ENCODE measurements around the gene ZFAND3.

DNA sequence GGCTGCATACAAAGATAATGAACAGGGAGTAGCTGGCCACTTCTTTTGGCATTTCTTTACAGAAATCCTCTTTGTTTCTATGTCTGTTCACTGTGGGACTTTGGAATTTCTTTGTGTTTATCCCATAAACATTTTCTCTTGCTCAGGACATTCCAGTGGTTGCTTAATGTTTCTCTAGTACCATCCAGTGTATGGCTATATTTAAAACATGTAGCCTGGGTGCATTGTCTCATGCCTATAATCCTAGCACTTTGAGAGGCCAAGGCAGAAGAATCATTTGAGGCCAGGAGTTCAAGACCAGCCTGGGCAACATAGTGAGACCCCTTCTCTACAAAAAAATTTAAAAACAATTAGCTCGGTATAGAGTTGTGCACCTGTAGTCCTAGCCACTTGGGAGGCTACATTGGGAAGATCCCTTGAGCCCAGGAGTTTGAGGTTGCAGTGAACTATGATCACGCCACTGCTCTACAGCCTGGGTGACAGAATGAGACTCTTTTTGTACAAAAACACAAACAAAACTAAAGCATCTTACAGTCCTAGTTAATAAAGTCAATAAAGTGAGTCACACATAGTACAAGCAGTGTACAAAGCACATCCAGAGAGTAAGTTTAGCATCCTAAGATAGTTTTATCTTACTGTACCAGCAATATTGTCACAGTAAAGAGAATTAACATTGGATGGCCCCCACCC lies 63.3 kb downstream of the ZFAND3 start:
- TF ChIP-seq EZH2 (IDR thresholded peaks at IDR 0.05; ENCODE audit: borderline replicate concordance, low read depth, low read length, poor library complexity, severe bottlenecking): no peak
- TF ChIP-seq CTCF (conservative IDR thresholded peaks at IDR 0.05; ENCODE audit: low read depth, low read length): no peak
